ENCODE results near the gene ZNF398.
"Not testable (repeated sequence)": the region's sequence is repeated elsewhere in the genome, so short reads cannot be mapped to it uniquely, and the experiment has no call there.

The ZNF398 gene

GRCh38 chr7:149144436-149144922 is 2.8 kb upstream of the ZNF398 start:
- not testable (repeated sequence) for H3K4me3 ChIP-seq (replicated peaks; ENCODE audit: insufficient read depth, low read length); H3K27me3 ChIP-seq (ENCODE audit: insufficient read depth, poor library complexity, severe bottlenecking); H3K27ac ChIP-seq (replicated peaks); DNase-seq (ENCODE audit: low read depth in 1 of 2, low spot score in 1 of 2)

GRCh38 chr7:149145031-149145845 is 2.0 kb upstream of the ZNF398 start:
- Histone ChIP-seq H3K27ac (replicated peaks) (peak overlapping the region; percentile 95), H3K4me3 (replicated peaks; ENCODE audit: insufficient read depth, low read length) (peak overlapping the region; percentile 89), H3K27me3 (ENCODE audit: insufficient read depth, poor library complexity, severe bottlenecking) (no peaks in the 10 kb centered on the region)
- no peak for TF ChIP-seq REST (IDR thresholded peaks at IDR 0.05; ENCODE audit: insufficient replicate concordance, low read depth)
- TF ChIP-seq GABPA (IDR thresholded peaks at IDR 0.05; ENCODE audit: low read depth): no peak
- no peak for TF ChIP-seq POLR2AphosphoS5 (IDR thresholded peaks at IDR 0.05; ENCODE audit: low read depth)
- TF ChIP-seq SPI1 (IDR thresholded peaks at IDR 0.05; ENCODE audit: borderline replicate concordance, low read depth): no peak
- TF ChIP-seq CTCF (IDR thresholded peaks at IDR 0.05; ENCODE audit: insufficient read depth, low read length): no peak
- DNase-seq (ENCODE audit: low read depth in 1 of 2, low spot score in 1 of 2): no peak

GRCh38 chr7:149147752-149148653 is 750 bp downstream of the ZNF398 start:
- DNase-seq (ENCODE audit: low read depth in 1 of 2, low spot score in 1 of 2): peak; percentile 29 to 52
- H3K27me3 ChIP-seq (ENCODE audit: insufficient read depth, poor library complexity, severe bottlenecking): no peaks in the 10 kb centered on the region
- peak overlapping the region; percentile 89 for H3K4me3 ChIP-seq (replicated peaks; ENCODE audit: insufficient read depth, low read length)
- TF ChIP-seq POLR2AphosphoS5 (IDR thresholded peaks at IDR 0.05; ENCODE audit: low read depth) (0 out of 2 replicates have a peak, but pooled peaks have one; percentile 3), CTCF (IDR thresholded peaks at IDR 0.05; ENCODE audit: insufficient read depth, low read length) (no peak), GABPA (IDR thresholded peaks at IDR 0.05; ENCODE audit: low read depth) (no peak), SPI1 (IDR thresholded peaks at IDR 0.05; ENCODE audit: borderline replicate concordance, low read depth) (peak; percentile 43; the same call in 1 of the 2 replicates), REST (IDR thresholded peaks at IDR 0.05; ENCODE audit: insufficient replicate concordance, low read depth) (no peak)
- peak overlapping the region; percentile 95 for H3K27ac ChIP-seq (replicated peaks)

- H3K4me3 ChIP-seq (replicated peaks; ENCODE audit: insufficient read depth, low read length): no peak overlapping the region
- H3K27me3 ChIP-seq (ENCODE audit: insufficient read depth, poor library complexity, severe bottlenecking): no peaks in the 10 kb centered on the region
- TF ChIP-seq CTCF (IDR thresholded peaks at IDR 0.05; ENCODE audit: insufficient read depth, low read length): no peak
- TF ChIP-seq REST (IDR thresholded peaks at IDR 0.05; ENCODE audit: insufficient replicate concordance, low read depth): no peak
- no peak for TF ChIP-seq SPI1 (IDR thresholded peaks at IDR 0.05; ENCODE audit: borderline replicate concordance, low read depth)
- no peak for TF ChIP-seq POLR2AphosphoS5 (IDR thresholded peaks at IDR 0.05; ENCODE audit: low read depth)
- TF ChIP-seq GABPA (IDR thresholded peaks at IDR 0.05; ENCODE audit: low read depth): no peak
- no peak for DNase-seq (ENCODE audit: low read depth in 1 of 2, low spot score in 1 of 2)
- no peak overlapping the region for H3K27ac ChIP-seq (replicated peaks)
Measured at GRCh38 chr7:149150981-149151380, 3.7 kb downstream of the ZNF398 start.

Measured in HL-60 (cell line).